Measurements from ENCODE around the gene SIVA1.
A peak's percentile ranks its signal among the peaks of the same experiment; 100 is the strongest.

The SIVA1 gene

GRCh38 chr14:104741108-104741802 is 11.7 kb upstream of the SIVA1 start:
- no peak overlapping the region for H3K23ac ChIP-seq (ENCODE audit: low read length)
- DNase-seq, result no peak
- H3K9me3 ChIP-seq (ENCODE audit: insufficient read depth, low read depth, low read length), result peaks cover 3% of the 10 kb centered on the region
- WGBS (ENCODE audit: extremely low coverage, insufficient coverage, insufficient read length), result no CpG with 5 or more reads among the region's 29 CpGs
- no peak overlapping the region for H3K4me3 ChIP-seq (ENCODE audit: low read depth, low read length)
- H3K79me2 ChIP-seq (ENCODE audit: control insufficient read depth, insufficient read depth, low read length, poor library complexity), result no peaks in the 10 kb centered on the region
- H3K4ac ChIP-seq (ENCODE audit: low read depth, low read length), result no peak overlapping the region
- H3K27me3 ChIP-seq (ENCODE audit: insufficient read depth, low read length), result no peaks in the 10 kb centered on the region
- H2BK12ac ChIP-seq (ENCODE audit: low read length), result no peak overlapping the region
- no peaks in the 10 kb centered on the region for H3K36me3 ChIP-seq (ENCODE audit: control insufficient read depth in 1 of 2, insufficient read depth in 2 of 2, low read length in 2 of 2)
- H2BK120ac ChIP-seq (ENCODE audit: insufficient read depth, low read length, poor library complexity), result no peak overlapping the region
- H2AK5ac ChIP-seq (ENCODE audit: low read length), result no peak overlapping the region
- H2AFZ ChIP-seq (ENCODE audit: insufficient read depth, low read length, poor library complexity), result no peak overlapping the region
- no peak overlapping the region for H4K91ac ChIP-seq (ENCODE audit: low read depth, low read length)
- H3K4me2 ChIP-seq (ENCODE audit: low read length), result no peak overlapping the region
- no peak overlapping the region for H3K14ac ChIP-seq (ENCODE audit: low read length)
- no peaks in the 10 kb centered on the region for H3K4me1 ChIP-seq (ENCODE audit: control insufficient read depth in 1 of 2, insufficient read depth in 2 of 2, low read length in 2 of 2)
- H4K8ac ChIP-seq (ENCODE audit: low read depth, low read length), result no peak overlapping the region
- no peak overlapping the region for H2BK5ac ChIP-seq (ENCODE audit: low read depth, low read length, poor library complexity)
- H3K18ac ChIP-seq (ENCODE audit: low read length), result no peak overlapping the region
- no peak overlapping the region for H3K9ac ChIP-seq (ENCODE audit: low read length)
- H4K12ac ChIP-seq (ENCODE audit: low read depth, low read length), result no peak overlapping the region
- no peak overlapping the region for H3K27ac ChIP-seq (ENCODE audit: low read depth, low read length)
- no peaks in the 10 kb centered on the region for H3K79me1 ChIP-seq (ENCODE audit: low read length)

DNA sequence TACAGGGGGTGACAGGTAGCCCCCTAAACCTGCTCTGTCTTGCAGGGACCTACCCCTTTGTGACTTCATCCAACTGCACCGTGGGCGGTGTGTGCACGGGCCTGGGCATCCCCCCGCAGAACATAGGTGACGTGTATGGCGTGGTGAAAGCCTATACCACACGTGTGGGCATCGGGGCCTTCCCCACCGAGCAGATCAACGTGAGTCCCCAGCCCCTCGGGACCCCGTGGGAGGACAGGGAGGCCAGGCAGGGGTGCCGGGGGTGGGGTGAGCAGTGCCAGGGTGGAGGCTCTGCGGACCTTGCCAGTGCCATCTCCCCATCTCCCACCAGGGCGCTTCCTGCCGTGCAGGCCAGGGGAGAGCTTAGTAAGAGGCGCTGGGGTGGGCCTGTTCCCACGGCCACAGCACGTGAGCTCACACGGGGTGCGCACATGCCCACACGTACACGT is 11.1 kb upstream of the SIVA1 start:
- Histone ChIP-seq H3K36me3 (ENCODE audit: control insufficient read depth in 1 of 2, insufficient read depth in 2 of 2, low read length in 2 of 2) (no peaks in the 10 kb centered on the region), H3K27ac (ENCODE audit: low read depth, low read length) (no peak overlapping the region), H2BK12ac (ENCODE audit: low read length) (no peak overlapping the region), H3K79me2 (ENCODE audit: control insufficient read depth, insufficient read depth, low read length, poor library complexity) (no peaks in the 10 kb centered on the region), H3K14ac (ENCODE audit: low read length) (no peak overlapping the region), H3K4me1 (ENCODE audit: control insufficient read depth in 1 of 2, insufficient read depth in 2 of 2, low read length in 2 of 2) (no peaks in the 10 kb centered on the region), H4K12ac (ENCODE audit: low read depth, low read length) (no peak overlapping the region), H2AFZ (ENCODE audit: insufficient read depth, low read length, poor library complexity) (no peak overlapping the region), H2BK5ac (ENCODE audit: low read depth, low read length, poor library complexity) (no peak overlapping the region), H2AK5ac (ENCODE audit: low read length) (no peak overlapping the region), H3K23ac (ENCODE audit: low read length) (no peak overlapping the region), H3K4me3 (ENCODE audit: low read depth, low read length) (no peak overlapping the region), H3K79me1 (ENCODE audit: low read length) (no peaks in the 10 kb centered on the region), H3K27me3 (ENCODE audit: insufficient read depth, low read length) (no peaks in the 10 kb centered on the region), H2BK120ac (ENCODE audit: insufficient read depth, low read length, poor library complexity) (no peak overlapping the region), H3K4ac (ENCODE audit: low read depth, low read length) (no peak overlapping the region), H3K4me2 (ENCODE audit: low read length) (no peak overlapping the region), H3K9me3 (ENCODE audit: insufficient read depth, low read depth, low read length) (peaks cover 3% of the 10 kb centered on the region), H3K9ac (ENCODE audit: low read length) (no peak overlapping the region), H4K8ac (ENCODE audit: low read depth, low read length) (no peak overlapping the region), H3K18ac (ENCODE audit: low read length) (no peak overlapping the region), H4K91ac (ENCODE audit: low read depth, low read length) (no peak overlapping the region)
- no CpG with 5 or more reads among the region's 23 CpGs for WGBS (ENCODE audit: extremely low coverage, insufficient coverage, insufficient read length)
- DNase-seq, result no peak

DNA sequence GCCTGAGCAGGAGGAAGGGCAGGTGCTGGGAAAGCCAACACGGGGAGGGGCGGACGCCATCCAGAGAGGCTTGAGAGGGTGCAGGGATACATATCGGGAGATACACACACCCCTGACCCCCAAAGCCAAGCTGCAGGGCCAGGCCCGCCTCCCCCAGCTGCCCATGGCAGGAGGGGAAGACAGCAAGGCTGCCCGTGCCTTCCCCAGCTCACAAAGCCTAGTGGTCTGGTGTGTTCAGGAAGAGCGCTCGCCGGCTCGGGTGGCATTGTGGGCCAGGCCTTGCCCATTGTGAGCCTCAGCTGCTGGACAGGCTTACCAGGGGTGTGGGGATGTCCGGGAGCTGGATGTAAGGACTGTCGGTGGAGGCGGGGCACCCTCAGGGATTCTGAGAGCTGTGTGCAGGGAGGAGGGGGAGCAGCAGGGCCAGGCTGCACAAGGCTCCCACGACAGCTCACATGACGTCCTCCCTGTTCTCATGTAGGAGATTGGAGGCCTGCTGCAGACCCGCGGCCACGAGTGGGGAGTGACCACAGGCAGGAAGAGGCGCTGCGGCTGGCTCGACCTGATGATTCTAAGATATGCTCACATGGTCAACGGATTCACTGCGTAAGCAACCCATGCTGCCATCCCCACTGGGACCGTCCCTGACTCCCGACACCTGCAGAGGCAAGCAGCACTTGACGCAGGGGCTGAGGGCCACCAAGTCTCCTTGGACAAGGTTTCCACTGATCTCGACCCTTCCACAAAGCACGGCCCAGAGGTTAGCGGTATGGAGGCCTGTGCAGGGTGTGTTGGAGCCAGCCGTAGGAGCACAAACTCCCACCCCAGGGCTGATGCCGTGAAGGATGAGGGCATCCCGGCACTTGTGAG is 10.1 kb upstream of the SIVA1 start:
- H2AFZ ChIP-seq (ENCODE audit: insufficient read depth, low read length, poor library complexity), result no peak overlapping the region
- no peaks in the 10 kb centered on the region for H3K27me3 ChIP-seq (ENCODE audit: insufficient read depth, low read length)
- H4K8ac ChIP-seq (ENCODE audit: low read depth, low read length), result no peak overlapping the region
- H3K14ac ChIP-seq (ENCODE audit: low read length), result no peak overlapping the region
- no peak overlapping the region for H2BK12ac ChIP-seq (ENCODE audit: low read length)
- no peak overlapping the region for H3K23ac ChIP-seq (ENCODE audit: low read length)
- H3K18ac ChIP-seq (ENCODE audit: low read length), result no peak overlapping the region
- H2BK5ac ChIP-seq (ENCODE audit: low read depth, low read length, poor library complexity), result no peak overlapping the region
- H2AK5ac ChIP-seq (ENCODE audit: low read length), result no peak overlapping the region
- no peak overlapping the region for H4K91ac ChIP-seq (ENCODE audit: low read depth, low read length)
- H3K27ac ChIP-seq (ENCODE audit: low read depth, low read length), result no peak overlapping the region
- H3K4ac ChIP-seq (ENCODE audit: low read depth, low read length), result no peak overlapping the region
- H3K9ac ChIP-seq (ENCODE audit: low read length), result no peak overlapping the region
- no peak overlapping the region for H4K12ac ChIP-seq (ENCODE audit: low read depth, low read length)
- peaks cover 3% of the 10 kb centered on the region for H3K9me3 ChIP-seq (ENCODE audit: insufficient read depth, low read depth, low read length)
- no CpG with 5 or more reads among the region's 32 CpGs for WGBS (ENCODE audit: extremely low coverage, insufficient coverage, insufficient read length)
- H3K4me3 ChIP-seq (ENCODE audit: low read depth, low read length), result no peak overlapping the region
- DNase-seq, result no peak
- H3K4me1 ChIP-seq (ENCODE audit: control insufficient read depth in 1 of 2, insufficient read depth in 2 of 2, low read length in 2 of 2), result peaks cover under 1 to 3% of the 10 kb centered on the region in 2 experiments
- no peaks in the 10 kb centered on the region for H3K79me2 ChIP-seq (ENCODE audit: control insufficient read depth, insufficient read depth, low read length, poor library complexity)
- H3K36me3 ChIP-seq (ENCODE audit: control insufficient read depth in 1 of 2, insufficient read depth in 2 of 2, low read length in 2 of 2), result no peaks in the 10 kb centered on the region
- H3K4me2 ChIP-seq (ENCODE audit: low read length), result no peak overlapping the region
- no peaks in the 10 kb centered on the region for H3K79me1 ChIP-seq (ENCODE audit: low read length)
- H2BK120ac ChIP-seq (ENCODE audit: insufficient read depth, low read length, poor library complexity), result no peak overlapping the region

- Histone ChIP-seq H3K4me2 (ENCODE audit: low read length) (no peak overlapping the region), H3K14ac (ENCODE audit: low read length) (no peak overlapping the region), H2AFZ (ENCODE audit: insufficient read depth, low read length, poor library complexity) (no peak overlapping the region), H2BK5ac (ENCODE audit: low read depth, low read length, poor library complexity) (no peak overlapping the region), H3K36me3 (ENCODE audit: control insufficient read depth in 1 of 2, insufficient read depth in 2 of 2, low read length in 2 of 2) (no peaks in the 10 kb centered on the region), H3K9ac (ENCODE audit: low read length) (no peak overlapping the region), H3K4ac (ENCODE audit: low read depth, low read length) (no peak overlapping the region), H2BK12ac (ENCODE audit: low read length) (no peak overlapping the region), H4K12ac (ENCODE audit: low read depth, low read length) (no peak overlapping the region), H3K4me1 (ENCODE audit: control insufficient read depth in 1 of 2, insufficient read depth in 2 of 2, low read length in 2 of 2) (peaks cover 6 to 7% of the 10 kb centered on the region in 2 experiments), H3K23ac (ENCODE audit: low read length) (no peak overlapping the region), H3K9me3 (ENCODE audit: insufficient read depth, low read depth, low read length) (peaks cover 3% of the 10 kb centered on the region), H3K4me3 (ENCODE audit: low read depth, low read length) (peak overlapping the region; percentile 5), H3K27me3 (ENCODE audit: insufficient read depth, low read length) (no peaks in the 10 kb centered on the region), H2BK120ac (ENCODE audit: insufficient read depth, low read length, poor library complexity) (no peak overlapping the region), H3K18ac (ENCODE audit: low read length) (no peak overlapping the region), H3K79me2 (ENCODE audit: control insufficient read depth, insufficient read depth, low read length, poor library complexity) (no peaks in the 10 kb centered on the region), H3K27ac (ENCODE audit: low read depth, low read length) (no peak overlapping the region), H2AK5ac (ENCODE audit: low read length) (no peak overlapping the region), H3K79me1 (ENCODE audit: low read length) (no peaks in the 10 kb centered on the region), H4K91ac (ENCODE audit: low read depth, low read length) (no peak overlapping the region), H4K8ac (ENCODE audit: low read depth, low read length) (no peak overlapping the region)
- DNase-seq, result no peak
- no CpG with 5 or more reads among the region's 28 CpGs for WGBS (ENCODE audit: extremely low coverage, insufficient coverage, insufficient read length)
These were observed 9.2 kb upstream of the SIVA1 start for GRCh38 chr14:104743461-104744380.
